Measurements from ENCODE around the gene EXOSC10.
A peak's percentile ranks its signal among the peaks of the same experiment; 100 is the strongest.
"Not testable (repeated sequence)": the region's sequence is repeated elsewhere in the genome, so short reads cannot be mapped to it uniquely, and the experiment has no call there.

EXOSC10 gene

GRCh38 chr1:11107599-11107998, 7.9 kb upstream of the EXOSC10 start:
- no peak for DNase-seq

- no peak for DNase-seq
Observed at GRCh38 chr1:11105586-11105985, 5.9 kb upstream of the EXOSC10 start.

- DNase-seq, result no peak
Observed at GRCh38 chr1:11101347-11101746, 1.7 kb upstream of the EXOSC10 start.

GRCh38 chr1:11100806-11101205, 1.1 kb upstream of the EXOSC10 start:
- DNase-seq, result peak; percentile 10

GRCh38 chr1:11100149-11100493, 452 bp upstream of the EXOSC10 start:
- DNase-seq, result no peak

GRCh38 chr1:11098931-11099309, 749 bp downstream of the EXOSC10 start:
- no peak for DNase-seq

- DNase-seq, result not testable (repeated sequence)
Observed at GRCh38 chr1:11083784-11084183, 15.9 kb downstream of the EXOSC10 start.

GRCh38 chr1:11080931-11081330, 18.7 kb downstream of the EXOSC10 start:
- DNase-seq, result no peak

- DNase-seq, result no peak
Observed at GRCh38 chr1:11078631-11079030, 21.0 kb downstream of the EXOSC10 start.

GRCh38 chr1:11073398-11073797, 26.3 kb downstream of the EXOSC10 start:
- DNase-seq, result not testable (repeated sequence)

- no peak for DNase-seq
Observed at GRCh38 chr1:11072216-11072917, 27.3 kb downstream of the EXOSC10 start.

GRCh38 chr1:11071463-11072215, 28.0 kb downstream of the EXOSC10 start:
- DNase-seq, result no peak

GRCh38 chr1:11070876-11071275, 28.8 kb downstream of the EXOSC10 start:
- no peak for DNase-seq

- no peak for DNase-seq
Observed at GRCh38 chr1:11068600-11069473, 30.8 kb downstream of the EXOSC10 start.

GRCh38 chr1:11067716-11068599, 31.7 kb downstream of the EXOSC10 start:
- DNase-seq, result no peak

- DNase-seq, result no peak
Observed at GRCh38 chr1:11065796-11066195, 33.9 kb downstream of the EXOSC10 start.

GRCh38 chr1:11064942-11065341, 34.7 kb downstream of the EXOSC10 start:
- no peak for DNase-seq

- not testable (repeated sequence) for DNase-seq
Observed at GRCh38 chr1:11063937-11064537, 35.6 kb downstream of the EXOSC10 start.

GRCh38 chr1:11062965-11063401, 36.7 kb downstream of the EXOSC10 start:
- peak; percentile 90 for DNase-seq

- DNase-seq, result no peak
Observed at GRCh38 chr1:11061652-11062365, 37.9 kb downstream of the EXOSC10 start.
